ENCODE results near the gene ADPRHL1.

DNA sequence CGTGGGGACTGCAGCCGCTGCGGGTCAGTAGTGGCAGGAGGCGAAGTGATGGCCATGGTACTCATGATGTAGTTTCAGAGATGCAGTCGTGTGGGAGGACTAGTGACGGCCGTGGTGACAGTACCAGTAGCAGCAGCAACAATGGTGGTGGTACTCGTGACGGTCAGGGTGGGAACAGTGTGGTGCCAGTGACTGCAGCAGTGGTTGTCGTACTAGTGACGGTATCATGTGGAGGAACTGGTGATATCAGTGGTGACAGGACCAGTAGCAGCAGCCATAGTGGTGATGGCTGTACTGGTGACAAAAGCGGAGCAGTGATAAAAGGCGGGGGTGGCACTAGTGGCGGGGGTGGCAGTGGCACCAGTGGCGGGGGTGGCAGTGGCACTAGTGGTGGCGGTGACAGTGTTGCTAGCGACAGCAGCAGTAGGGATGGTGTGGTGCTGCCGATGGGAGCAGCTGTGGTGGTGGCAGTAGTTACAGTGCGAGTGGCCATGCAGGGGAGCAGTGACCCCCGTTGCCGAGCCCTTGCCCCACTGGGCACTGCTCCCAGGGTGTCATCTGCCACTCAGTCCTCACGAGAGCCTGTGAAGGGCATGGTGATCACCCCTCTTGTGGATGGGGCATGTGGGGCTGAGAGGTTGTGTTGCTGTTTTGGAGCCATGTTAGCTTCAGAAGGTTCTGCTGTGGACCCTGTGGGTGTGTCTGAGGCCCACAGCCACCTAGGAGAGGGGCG is 22.7 kb downstream of the ADPRHL1 start:
- TF ChIP-seq, protein P1, sequence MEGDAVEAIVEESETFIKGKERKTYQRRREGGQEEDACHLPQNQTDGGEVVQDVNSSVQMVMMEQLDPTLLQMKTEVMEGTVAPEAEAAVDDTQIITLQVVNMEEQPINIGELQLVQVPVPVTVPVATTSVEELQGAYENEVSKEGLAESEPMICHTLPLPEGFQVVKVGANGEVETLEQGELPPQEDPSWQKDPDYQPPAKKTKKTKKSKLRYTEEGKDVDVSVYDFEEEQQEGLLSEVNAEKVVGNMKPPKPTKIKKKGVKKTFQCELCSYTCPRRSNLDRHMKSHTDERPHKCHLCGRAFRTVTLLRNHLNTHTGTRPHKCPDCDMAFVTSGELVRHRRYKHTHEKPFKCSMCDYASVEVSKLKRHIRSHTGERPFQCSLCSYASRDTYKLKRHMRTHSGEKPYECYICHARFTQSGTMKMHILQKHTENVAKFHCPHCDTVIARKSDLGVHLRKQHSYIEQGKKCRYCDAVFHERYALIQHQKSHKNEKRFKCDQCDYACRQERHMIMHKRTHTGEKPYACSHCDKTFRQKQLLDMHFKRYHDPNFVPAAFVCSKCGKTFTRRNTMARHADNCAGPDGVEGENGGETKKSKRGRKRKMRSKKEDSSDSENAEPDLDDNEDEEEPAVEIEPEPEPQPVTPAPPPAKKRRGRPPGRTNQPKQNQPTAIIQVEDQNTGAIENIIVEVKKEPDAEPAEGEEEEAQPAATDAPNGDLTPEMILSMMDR (IDR thresholded peaks at IDR 0.05; ENCODE audit: low read depth, low read length, poor library complexity, severe bottlenecking) = no peak
- TF ChIP-seq EZH2phosphoT487 (IDR thresholded peaks at IDR 0.05; ENCODE audit: borderline replicate concordance, low read length) = no peak
